HG03103 (cell line): ENCODE results near the gene STX5.
"Not testable (repeated sequence)": the region's sequence is repeated elsewhere in the genome, so short reads cannot be mapped to it uniquely, and the experiment has no call there.

ENCODE experiments used
- ATAC-seq: cut with Tn5 transposase; IDR thresholded peaks from one replicate; pipeline ENCODE4 v1.9.1; 2021; ENCODE audit warnings: low read depth; ENCODE audit not compliant: unreplicated experiment

Gene STX5

GRCh38 chr11:62831520-62832335, at the start of gene STX5:
TSS of gene STX5 (minus strand) at chr11:62832051. CDS start at chr11:62831243, 808 bp downstream.
- peak; percentile 79 for ATAC-seq

GRCh38 chr11:62880803-62881578, 49.1 kb upstream of the STX5 start, which contains the start of gene SLC3A2:
TSS of gene SLC3A2 (plus strand) at chr11:62880896. CDS start at chr11:62881024, 128 bp downstream.
- ATAC-seq, result peak; percentile 59

DNA sequence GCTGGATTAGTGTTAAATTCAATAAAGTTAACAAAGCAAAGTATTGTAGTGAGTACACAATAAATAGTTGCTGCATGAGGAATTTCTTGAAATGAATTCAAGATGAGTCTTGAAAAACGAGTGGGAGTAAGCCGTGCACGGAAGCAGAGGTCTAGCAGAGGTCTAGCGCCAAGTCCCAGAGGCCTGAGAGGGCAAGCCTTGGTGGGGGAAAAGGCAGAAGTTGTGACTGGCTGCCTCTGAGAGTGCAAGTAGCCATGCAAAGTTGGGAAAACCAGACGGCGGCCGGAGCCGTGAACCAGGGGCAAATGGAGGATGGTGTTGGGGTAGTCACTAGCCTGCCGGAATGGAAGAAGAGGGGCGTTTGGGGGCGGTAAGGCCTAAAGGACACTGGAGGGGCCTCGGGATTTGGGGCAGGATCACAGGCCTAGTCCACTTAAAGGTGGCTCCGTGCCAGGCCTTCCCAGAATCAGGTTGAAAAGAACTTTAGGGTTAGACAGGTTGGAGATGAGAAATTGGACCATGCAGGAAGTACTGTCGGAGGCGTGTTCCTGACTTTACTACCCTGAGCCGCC, 48.5 kb upstream of the STX5 start:
- ATAC-seq, result peak; percentile 23

DNA sequence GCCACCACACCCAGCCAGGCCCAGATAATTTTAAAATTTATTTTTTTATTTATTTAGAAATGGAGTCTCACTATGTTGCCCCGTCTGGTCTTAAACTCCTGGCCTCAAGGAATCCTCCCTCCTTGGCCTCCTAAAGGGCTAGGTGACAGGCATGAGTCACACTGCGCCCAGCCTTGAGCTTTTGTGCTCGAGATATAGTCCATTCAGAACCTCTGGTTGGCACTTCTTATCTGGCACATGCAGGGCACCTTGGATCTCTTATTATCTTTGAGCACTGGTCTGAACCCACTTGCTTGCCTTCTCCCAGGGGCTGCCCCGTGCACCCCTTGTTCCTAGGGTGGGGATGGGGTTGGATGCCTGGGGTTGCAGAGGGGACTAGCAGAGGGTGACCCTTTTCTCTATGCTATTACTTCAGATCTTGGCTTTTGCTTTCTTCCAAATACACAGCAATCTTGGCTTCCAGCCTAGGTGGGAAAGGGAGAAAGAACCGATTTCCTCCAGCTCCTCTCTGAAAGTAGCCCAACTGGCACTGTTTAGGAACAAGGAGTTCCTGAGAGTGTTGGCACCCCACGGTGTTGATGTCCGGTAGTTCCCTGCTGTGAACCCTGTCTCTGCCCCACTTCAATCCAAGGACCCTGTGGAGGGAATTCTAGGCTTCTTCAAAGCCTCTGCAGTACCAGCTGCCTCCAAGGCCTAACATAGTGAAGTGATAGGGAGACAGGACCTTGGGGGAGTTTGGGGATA, 47.6 kb upstream of the STX5 start:
- no peak for ATAC-seq

DNA sequence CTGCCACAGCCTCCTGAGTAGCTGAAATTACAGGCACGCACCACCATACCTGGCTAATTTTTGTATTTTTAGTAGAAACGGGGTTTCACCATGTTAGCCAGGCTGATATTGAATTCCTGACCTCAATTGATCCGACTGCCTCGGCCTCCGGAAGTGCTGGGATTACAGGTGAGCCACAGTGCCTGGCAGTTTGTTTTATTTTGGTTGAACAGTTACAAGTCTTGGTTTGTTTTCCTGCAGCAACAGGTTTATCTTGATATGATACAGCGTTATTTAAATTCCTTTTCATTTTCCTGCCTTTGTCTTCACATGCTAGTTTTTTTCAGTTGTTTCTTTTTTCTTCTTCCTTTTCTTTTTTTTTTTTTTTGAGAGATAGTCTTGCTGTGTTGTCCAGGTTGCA, 44.9 kb upstream of the STX5 start:
- ATAC-seq, result no peak

- no peak for ATAC-seq
These were observed 44.0 kb upstream of the STX5 start for GRCh38 chr11:62875698-62876478.

- no peak for ATAC-seq
These were observed 43.0 kb upstream of the STX5 start for GRCh38 chr11:62874851-62875250.

DNA sequence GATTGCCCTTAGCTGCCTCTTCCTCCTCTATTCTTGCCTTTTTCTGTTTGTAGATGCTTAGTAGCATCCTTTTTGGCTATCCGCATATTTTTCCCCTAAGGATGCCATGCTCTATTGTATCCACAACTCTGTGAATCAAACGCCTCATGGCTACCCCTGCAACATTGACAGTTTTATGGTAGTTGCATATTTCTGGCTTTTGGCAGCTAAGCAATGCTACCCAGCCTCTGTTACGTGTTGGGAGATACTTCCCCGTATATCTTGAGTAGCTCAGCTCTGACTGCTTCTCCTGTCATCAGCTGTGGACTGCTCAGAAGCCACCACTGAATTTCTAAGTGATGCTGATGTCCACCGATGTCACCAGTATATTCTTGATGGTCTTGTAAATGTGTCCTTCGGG, 33.8 kb upstream of the STX5 start:
- no peak for ATAC-seq

DNA sequence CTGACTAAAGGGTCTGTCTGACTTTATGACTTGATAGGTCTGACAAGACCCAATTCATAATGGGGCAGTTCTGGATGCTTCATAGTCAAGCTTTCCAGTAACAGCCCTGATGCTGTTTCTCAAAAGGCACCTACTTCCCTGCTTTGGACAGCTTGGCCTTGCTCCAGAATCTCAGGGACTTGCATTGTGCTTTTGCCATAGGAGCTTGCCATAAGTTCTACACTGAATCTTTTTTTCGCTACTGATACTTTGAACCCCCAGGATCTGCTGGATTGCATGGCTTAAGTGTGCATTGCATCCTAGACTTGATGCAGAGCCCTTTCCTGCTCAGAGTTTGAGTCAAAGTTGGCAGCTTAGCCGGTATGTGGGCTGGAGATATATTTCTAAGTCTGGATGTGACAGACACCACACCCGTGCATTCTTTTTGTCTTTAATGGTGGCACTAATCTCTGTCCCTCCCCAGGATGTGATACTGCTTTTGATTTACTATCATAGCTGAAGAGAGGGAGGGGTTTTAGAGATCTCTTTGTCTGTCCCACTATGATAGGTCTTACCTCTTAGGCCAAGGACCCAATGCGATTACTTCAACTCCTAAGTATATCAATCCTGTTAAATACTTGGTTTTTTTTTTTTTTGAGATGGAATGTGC, 32.0 kb upstream of the STX5 start:
- ATAC-seq, result no peak

GRCh38 chr11:62861564-62862192, 29.8 kb upstream of the STX5 start:
- ATAC-seq, result not testable (repeated sequence)

DNA sequence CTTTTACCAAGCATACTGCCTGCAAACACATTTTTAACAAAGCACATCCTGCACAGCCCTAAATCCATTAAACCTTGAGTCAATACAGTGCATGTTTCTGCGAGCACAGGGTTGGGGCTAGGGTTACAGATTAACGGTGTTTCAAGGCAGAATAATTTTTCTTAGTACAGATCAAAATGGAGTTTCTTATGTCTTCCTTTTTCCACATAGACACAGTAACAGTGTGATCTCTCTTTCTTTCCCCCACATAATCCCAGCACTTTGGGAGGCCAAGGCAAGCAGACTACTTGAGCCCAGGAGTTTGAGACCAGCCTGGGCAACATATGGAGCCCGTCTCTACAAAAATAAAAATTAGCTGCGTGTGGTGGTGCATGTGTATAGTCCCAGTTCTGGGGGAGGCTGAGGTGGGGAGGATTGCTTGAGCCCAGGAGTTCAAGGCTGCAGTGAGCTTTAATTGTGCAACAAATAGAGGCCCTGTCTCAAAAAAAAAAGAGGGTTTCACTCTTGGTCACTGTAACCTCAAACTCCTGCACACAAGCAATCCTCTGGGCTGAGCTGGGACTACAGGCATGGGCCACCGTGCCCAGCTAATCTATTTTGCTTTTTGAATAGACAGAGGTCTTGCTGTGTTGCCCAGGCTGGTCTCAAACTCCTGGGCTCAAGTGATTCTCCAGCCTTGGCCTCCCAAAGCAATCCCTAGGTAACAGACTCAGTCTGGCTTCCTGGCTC, 29.1 kb upstream of the STX5 start:
- ATAC-seq, result no peak

- ATAC-seq, result not testable (repeated sequence)
These were observed 27.4 kb upstream of the STX5 start for GRCh38 chr11:62859281-62859703.

DNA sequence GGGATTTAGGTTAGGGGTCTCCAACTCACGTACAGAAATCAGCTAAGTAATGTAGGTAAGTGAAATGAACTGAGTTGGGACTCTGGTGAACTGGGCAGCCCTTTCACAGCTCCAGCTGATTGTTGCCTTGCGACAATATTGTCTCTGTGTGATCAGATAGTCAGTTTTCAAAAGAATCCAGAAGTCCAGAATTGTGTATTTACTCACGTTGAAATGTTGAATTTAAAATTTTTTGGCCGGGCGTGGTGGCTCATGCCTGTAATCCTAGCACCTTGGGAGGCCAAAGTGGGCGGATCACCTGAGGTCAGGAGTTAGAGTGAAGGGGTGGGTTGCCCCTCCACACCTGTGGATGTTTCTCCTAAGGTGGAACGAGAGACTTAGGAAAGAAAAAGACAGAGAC, 26.4 kb upstream of the STX5 start:
- ATAC-seq, result no peak

DNA sequence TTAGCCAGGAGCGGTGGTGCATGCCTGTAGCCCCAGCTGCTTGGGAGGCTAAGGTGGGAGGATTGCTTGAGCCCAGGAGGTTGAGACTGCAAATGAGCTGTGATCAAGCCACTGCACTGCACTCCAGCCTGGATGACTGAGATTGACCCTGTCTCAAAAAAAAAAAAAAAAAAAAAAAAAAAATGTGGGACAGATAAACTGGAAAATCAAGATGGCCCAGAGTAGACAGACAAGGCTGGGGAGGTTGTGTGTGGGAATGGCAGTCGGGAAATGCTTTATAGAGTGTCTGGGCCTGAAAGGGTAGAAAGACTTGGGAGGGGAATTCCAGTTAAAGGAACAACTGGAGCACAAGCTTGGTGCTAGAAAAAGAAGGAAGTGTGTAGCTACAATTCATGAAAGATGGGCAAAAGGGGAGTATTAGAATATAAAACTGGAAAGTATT, 25.7 kb upstream of the STX5 start:
- ATAC-seq, result no peak

- ATAC-seq, result no peak
These were observed 24.6 kb upstream of the STX5 start for GRCh38 chr11:62856333-62856895.

DNA sequence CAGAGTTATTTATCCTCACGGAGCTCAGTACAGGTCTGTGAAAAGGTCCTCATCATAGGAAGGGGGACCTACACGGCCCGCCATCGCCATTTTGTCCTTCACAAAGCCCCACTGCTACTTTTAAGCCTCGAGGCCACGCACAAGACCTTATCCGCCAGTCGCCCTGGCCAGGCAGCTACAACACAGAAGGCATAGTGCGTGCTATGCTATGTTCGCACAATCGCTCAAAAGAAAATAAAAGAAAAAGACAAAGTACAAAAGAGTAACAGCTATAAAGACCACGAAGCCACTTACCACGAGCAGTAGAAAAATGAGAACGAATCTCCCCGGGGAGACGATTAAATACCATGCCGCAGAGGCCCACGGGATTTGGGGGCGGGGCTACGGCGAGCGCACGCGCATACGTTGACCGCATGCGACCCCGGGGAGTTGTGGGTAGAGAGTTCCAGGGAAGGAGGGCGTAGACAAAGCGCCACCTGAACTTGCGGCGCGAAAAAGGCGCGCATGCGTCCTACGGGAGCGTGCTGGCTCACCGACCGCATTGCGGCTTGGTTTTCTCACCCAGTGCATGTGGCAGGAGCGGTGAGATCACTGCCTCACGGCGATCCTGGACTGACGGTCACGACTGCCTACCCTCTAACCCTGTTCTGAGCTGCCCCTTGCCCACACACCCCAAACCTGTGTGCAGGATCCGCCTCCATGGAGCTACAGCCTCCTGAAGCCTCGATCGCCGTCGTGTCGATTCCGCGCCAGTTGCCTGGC, 23.9 kb upstream of the STX5 start:
- peak; percentile 78 for ATAC-seq
